Kidney glomerular epithelial cell (primary cell): ENCODE data around the gene DGKZ.
A peak's percentile ranks its signal among the peaks of the same experiment; 100 is the strongest.
"Not testable (repeated sequence)": the region's sequence is repeated elsewhere in the genome, so short reads cannot be mapped to it uniquely, and the experiment has no call there.

ENCODE experiments used
- DNase-seq: peaks from one replicate; lab custom pipeline; 2025; lab: John Stamatoyannopoulos, UW

Gene DGKZ

DNA sequence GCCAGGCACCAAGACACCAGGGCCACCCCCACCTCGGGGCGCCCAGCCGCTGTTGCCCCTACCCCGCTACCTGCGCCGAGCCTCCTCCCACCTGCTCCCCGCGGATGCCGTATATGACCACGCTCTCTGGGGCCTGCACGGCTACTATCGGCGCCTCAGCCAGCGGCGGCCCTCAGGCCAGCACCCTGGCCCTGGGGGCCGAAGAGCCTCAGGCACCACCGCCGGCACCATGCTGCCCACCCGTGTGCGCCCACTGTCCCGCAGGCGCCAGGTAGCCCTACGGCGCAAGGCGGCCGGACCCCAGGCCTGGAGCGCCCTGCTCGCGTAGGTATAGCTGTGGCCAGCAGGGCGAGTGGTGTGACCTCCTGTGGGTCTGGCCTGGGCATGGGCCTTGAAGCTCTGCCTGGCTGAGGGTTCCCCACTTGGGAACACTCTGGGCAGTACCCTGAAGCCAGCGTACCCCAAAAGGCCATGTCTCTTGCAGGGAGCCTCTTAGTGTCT is 19.4 kb downstream of the DGKZ start:
- DNase-seq = no peak

DNA sequence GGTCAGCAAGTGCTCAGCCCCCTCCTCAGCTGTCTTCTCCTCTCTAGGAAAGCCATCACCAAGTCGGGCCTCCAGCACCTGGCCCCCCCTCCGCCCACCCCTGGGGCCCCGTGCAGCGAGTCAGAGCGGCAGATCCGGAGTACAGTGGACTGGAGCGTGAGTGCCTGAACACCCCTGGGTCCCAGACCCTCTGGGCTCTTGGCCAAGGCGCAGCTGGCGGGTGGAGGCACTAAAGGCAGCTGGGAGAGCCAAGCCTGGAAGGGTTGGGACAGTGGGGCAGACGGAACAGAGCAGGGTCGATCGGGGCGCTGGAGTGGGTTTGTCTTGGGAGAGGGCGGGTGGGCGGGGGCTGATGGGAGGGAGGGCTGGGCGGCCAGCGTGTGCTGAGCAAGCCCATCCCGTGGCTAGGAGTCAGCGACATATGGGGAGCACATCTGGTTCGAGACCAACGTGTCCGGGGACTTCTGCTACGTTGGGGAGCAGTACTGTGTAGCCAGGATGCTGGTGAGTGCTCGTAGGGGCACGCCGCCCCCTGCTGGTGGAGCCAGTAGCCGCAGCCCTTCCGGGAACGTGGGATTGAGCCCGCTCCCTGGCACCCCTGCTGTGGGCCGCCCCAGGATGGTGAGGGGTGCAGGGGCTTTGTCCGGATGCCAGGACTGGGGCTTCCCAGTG is 20.1 kb downstream of the DGKZ start:
- no peak for DNase-seq

DNA sequence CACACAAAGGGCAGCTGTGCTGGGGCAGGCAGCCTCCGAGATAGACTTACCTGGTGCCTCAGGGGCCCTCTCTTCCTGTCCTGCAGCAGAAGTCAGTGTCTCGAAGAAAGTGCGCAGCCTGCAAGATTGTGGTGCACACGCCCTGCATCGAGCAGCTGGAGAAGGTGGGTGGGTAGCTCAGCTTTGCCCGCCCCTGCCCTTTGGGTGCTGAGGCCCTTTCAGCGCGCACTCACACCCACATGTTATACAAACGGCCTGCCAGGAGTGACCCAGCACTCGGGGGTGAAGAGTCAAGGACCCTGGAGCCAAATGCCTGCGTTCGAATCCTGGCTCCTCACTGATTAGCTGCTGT is 20.6 kb downstream of the DGKZ start:
- no peak for DNase-seq

DNA sequence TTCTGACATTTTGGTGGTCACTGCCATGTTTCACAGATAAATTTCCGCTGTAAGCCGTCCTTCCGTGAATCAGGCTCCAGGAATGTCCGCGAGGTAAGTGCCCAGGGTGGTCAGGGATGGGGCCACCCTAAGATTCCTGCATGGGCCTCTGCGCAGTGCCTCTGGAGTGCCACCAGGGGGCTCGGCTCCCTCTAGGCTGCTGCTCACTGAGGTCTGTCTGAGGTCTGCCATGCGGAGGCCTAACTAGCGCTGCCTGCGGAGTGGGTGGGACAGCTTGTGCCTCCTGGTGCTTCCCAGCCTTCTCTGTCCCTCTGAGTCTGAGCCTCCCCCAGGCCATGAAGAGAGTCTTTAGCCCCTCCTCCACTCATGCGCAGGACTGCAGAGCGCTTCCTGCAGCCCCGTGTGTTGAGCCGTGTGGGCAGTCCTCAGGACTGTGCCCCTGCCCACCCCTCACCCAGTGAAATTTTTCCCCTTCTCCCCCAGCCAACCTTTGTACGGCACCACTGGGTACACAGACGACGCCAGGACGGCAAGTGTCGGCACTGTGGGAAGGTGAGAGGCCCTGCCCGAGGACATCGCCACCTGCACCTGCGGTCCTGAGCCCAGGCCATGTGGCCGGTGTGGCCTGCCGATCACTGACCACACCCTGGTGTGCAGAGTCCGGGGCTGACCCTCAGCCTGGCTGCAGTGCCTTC is 22.3 kb downstream of the DGKZ start:
- DNase-seq = peak; percentile 59

DNA sequence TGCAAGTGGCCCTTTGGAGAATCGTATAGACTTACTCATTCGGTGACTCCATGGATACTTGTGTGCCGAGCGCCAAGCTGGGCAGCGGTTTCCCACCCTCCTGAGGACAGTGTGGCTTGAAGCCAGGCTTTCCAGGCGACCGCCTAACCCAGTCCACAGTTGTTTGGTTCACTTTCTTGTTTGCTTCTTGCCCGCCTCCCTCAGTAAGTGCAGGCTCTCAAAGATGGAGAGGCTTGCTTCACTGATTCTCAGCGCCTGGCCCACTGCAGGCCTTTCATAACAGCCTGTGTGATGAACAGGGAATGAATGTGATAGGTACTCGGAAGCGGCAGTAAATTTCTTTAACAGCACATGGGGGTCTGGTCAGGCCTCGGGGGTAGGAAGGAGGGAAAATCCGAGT is 23.0 kb downstream of the DGKZ start:
- no peak for DNase-seq

DNA sequence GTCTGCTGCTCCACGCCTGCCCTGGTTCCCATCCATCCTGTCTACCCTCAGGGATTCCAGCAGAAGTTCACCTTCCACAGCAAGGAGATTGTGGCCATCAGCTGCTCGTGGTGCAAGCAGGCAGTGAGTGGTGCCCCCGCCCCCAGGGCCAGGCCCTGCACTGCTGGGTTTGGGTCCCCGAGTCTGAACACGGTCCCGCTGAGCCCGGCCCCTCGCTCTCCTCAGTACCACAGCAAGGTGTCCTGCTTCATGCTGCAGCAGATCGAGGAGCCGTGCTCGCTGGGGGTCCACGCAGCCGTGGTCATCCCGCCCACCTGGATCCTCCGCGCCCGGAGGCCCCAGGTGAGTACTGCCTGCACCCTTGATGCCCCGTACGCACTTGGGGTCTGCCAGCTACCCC is 24.0 kb downstream of the DGKZ start:
- not testable (repeated sequence) for DNase-seq

DNA sequence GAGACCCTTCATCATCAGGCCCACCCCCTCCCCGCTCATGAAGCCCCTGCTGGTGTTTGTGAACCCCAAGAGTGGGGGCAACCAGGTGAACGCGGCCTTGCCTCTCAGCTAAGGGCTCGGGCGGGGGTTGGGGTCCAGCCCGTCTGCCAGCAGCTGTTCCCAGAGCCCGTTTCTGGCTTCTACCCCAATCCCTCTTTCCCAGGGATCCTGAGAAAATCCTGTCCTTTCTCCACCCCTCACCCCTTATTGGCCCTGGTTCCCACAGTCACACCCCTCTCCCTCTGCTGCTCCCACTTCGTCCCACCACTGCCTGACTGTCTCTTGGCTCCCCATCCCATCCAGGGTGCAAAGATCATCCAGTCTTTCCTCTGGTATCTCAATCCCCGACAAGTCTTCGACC is 24.8 kb downstream of the DGKZ start:
- no peak for DNase-seq

DNA sequence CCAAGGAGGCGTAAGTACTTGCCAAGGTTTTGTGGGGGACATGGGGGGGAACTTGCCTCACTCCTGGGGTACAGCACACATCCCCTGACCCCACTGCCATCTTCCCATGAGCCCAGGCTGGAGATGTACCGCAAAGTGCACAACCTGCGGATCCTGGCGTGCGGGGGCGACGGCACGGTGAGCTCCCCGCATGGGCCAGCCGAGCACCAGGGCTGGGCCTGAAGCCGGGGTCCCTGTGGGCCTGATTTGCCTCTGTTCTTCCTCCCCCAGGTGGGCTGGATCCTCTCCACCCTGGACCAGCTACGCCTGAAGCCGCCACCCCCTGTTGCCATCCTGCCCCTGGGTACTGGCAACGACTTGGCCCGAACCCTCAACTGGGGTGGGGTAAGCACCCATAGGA is 25.2 kb downstream of the DGKZ start:
- not testable (repeated sequence) for DNase-seq

DNA sequence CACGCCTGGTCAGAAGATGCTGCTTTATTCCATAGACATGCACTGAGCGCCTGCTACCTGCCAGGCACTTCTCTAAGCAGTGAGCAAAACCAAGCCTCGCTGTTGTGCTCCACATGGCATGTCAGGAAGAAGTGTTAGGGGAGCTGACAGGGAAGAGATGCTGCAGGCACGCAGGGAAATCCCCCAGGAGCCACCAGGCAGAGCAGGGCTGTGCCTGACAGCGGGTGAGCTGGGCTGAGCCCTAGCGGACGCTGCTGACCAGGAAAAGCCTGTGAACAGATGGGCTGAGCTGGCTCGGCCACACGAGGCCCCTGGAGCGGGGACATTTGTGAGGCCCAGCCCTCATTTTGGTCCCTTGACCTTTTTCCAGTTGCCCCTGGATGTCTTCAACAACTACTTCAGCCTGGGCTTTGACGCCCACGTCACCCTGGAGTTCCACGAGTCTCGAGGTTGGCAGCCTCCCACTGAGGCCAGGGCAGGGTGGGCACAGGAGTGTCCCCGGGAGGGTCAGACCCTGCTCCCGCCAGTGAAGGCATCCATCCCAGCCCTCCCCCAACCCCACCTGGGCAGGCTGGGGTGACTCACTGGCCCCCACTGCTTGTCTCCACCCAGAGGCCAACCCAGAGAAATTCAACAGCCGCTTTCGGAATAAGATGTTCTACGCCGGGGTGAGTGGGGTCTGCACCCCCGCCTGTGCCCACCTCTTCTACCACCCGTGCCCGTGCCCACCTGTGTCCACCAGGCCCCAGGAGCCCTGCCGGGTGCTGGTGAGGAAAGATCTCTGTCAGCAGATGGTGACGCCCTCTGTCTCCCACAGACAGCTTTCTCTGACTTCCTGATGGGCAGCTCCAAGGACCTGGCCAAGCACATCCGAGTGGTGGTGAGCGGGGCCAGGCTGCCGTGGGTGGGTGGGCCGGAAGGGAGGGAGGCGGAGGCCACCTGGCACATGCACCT is 26.8 kb downstream of the DGKZ start:
- no peak for DNase-seq

DNA sequence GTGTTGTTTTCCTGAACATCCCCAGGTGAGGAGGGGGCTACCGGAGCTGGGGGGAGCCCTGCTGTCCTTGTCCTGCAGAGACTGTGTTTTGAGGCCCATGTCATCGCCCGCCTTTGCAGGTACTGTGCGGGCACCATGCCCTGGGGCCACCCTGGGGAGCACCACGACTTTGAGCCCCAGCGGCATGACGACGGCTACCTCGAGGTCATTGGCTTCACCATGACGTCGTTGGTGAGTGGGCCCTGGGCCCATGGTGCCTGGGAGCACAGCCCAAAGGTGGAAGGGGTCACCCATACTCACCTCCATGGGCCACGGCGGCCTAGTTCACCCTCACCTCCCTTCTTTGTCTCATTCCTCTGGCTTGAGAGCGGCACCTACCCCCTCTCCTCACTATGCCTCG is 27.6 kb downstream of the DGKZ start:
- no peak for DNase-seq

DNA sequence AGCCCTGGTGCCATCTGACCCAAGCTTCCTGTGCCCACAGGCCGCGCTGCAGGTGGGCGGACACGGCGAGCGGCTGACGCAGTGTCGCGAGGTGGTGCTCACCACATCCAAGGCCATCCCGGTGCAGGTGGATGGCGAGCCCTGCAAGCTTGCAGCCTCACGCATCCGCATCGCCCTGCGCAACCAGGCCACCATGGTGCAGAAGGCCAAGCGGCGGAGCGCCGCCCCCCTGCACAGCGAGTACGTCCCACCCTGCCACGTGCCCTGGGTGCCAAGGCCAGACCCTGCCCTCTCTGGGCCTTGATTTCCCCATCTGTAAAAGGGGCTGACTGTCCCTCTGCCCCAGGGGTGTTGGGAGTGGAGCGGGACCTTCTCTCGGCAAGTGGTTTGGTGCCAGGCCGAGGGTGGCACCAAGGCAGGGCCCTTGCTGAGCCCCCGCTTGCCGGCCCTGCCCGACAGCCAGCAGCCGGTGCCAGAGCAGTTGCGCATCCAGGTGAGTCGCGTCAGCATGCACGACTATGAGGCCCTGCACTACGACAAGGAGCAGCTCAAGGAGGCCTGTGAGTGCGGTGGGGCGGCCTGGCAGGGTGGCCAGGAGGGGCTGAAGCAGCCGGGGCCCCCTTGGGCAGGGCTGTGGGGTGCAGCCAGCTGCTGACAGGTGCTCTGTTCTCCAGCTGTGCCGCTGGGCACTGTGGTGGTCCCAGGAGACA is 28.3 kb downstream of the DGKZ start:
- DNase-seq = no peak

DNA sequence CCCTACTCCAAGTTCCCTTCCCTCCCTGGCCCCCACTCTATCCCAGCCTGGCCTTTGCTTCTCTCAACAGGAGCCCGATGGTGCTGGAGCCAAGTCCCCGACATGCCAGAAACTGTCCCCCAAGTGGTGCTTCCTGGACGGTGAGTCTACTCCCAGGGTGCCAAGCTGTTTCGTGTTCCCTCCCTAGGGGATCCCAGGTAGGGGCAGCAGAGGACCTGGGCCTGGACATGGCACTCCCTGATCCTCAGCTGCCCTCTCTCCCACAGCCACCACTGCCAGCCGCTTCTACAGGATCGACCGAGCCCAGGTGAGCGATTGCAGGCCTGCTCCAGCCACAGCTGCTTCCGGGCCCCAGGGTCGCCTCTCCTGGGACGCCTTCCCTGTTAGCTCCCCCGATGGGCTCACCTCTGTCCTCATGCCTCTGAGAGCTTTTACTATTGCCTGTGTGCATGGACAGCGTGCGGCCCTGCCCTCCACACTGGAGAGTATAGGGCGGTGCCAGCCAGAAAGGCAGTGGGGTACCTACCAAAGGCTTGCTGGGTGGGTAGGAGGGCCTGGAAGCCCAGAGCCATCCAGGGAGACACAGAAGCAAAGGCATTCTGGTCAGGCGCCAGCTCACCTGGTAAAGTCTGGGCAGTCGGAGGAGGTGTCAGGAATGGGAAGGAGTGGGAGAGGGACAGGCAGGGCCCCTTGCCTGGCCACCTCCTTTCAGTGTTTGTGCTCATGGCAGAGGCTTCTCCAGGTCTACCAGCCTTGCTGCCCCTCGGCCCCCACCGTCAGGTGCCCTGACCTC is 29.2 kb downstream of the DGKZ start:
- no peak for DNase-seq

DNA sequence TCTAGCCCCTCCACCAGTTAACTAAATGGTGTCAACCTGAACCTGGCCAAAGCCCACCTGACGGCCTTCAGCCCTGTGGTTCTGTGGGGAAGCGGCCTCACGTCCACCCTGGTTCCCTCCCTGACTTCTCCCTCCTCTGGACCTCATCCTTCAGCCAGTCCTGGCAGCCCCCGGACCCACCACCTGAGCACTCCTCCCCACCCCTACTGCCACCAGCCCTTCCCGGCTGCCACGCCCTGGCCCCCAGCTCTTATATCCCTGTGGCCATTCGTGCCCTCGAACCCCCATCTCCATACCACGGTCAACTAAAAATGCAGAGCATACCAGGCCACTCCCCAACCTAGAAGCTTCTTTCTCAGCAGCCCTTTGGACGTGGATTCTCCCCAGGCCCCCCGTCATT is 30.0 kb downstream of the DGKZ start:
- DNase-seq = no peak

DNA sequence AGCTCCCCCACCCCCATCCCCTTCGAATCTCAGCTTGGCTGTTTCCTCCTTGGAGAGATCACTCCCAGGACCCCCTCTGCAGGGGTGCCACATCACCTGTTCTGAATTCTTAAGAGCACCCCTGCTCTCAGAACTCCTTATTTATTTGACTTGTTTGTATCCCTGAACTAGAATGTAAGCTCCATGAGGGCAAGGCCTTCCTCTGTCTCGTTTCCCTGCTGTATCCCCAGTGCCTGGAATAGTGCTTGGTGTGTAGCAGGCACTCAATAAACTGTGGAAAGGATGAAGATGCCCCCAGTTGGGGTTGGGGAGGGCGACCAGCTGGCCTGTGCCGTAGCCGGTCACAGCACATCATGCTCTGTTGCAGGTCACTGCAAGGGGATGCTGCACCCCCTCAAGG is 30.6 kb downstream of the DGKZ start:
- DNase-seq = no peak

DNA sequence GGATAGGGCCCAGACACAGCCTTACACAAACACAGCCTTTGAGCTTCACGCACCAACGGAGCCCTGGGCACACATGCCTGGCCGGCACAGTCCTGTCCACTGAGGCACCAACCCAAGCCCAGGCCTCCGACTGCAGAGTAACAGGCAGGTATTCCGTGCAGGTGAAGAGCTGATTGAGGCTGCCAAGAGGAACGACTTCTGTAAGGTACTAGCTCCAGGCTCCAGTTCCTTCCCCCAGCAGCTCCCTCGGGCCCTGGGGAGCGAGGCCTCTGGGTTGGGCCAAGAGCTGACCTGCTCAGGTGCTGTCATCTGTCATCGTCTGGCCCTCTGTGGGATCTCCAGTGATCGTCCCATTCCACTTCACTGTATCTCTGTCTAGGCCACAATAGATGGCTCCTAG is 31.0 kb downstream of the DGKZ start:
- DNase-seq = no peak

DNA sequence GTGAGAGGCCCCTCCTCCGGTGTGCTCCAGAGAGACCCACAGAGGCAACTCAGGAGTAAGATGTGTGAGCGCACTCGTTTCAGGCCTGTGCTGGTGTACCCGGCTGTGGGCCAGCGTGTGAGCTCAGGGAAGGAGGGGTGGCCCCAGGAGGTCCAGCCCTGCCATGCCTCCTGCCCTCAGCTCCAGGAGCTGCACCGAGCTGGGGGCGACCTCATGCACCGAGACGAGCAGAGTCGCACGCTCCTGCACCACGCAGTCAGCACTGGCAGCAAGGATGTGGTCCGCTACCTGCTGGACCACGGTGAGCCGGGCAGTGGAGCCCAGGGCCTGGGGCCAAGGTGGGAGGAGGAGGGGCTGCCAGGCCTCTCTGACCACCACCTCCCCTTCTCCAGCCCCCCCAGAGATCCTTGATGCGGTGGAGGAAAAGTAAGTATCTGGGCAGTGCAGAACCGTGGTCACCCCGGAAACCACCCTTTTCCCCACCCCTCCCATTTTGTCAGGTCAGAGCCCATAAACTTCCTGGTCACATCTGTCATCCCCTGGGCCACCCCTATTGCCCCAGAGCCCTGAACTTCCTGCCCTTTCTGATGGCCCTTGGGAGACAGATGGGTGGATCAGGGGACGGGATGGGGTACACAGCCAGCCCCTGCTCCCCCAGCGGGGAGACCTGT is 31.7 kb downstream of the DGKZ start:
- no peak for DNase-seq

DNA sequence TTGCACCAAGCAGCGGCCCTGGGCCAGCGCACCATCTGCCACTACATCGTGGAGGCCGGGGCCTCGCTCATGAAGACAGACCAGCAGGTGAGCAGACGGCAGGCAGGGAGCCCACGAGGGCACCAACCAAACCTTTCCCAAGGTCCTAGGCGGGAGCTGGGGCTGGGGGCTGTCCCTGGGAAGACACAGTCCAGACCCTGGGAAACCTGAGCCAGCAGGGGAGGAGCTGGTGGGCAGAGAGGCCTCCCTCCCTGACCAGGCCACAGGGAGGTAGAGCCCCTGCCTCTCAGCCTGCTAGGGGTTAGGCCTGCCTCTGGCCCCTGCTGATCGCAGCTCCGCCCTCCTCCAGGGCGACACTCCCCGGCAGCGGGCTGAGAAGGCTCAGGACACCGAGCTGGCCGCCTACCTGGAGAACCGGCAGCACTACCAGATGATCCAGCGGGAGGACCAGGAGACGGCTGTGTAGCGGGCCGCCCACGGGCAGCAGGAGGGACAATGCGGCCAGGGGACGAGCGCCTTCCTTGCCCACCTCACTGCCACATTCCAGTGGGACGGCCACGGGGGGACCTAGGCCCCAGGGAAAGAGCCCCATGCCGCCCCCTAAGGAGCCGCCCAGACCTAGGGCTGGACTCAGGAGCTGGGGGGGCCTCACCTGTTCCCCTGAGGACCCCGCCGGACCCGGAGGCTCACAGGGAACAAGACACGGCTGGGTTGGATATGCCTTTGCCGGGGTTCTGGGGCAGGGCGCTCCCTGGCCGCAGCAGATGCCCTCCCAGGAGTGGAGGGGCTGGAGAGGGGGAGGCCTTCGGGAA is 32.4 kb downstream of the DGKZ start:
- DNase-seq = not testable (repeated sequence)

DNA sequence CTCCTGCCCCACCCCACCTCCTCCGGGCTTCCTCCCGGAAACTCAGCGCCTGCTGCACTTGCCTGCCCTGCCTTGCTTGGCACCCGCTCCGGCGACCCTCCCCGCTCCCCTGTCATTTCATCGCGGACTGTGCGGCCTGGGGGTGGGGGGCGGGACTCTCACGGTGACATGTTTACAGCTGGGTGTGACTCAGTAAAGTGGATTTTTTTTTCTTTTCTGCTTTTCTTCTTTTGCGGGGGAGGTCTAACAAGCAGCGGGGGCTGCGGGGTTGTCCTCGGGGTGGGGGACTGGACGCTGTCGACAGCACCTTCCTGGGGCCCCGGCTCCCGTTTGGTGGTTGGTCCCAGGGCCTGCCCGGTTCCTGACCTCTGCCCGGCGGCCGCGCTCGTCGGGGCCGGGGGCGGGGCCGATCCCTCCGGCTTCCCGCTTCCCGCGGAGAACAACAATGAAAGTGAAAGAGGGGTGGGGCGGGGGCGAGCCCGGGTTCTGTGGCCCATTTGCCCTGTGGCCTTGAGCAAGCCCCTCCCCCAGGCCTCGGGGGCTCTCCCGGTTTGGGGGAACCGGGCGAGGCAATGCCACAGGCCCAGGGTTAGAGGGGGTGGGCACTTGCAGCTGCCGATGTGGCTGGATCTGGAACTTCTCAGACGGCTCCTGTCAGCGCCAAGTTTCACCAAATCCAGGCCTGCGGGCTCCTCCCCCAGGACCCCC is 33.2 kb downstream of the DGKZ start:
- no peak for DNase-seq
